ENCODE results near the gene SCN5A. TPM values are rescaled to one million over a fixed set of nuclear protein-coding genes. Genes with fewer than 3 reads are reported as not detected.

SCN5A gene
- 1.3 and 2.0 TPM in 2 replicates for total RNA-seq

GRCh38 chr3:38649500-38650247 is at the start of gene SCN5A:
SCN5A (minus strand) TSS chr3:38649687; CDS start chr3:38633307, 16,380 bp downstream.

Small RNA genes within 50 kb of the gene (small RNA-seq; reads per million reads assigned to genes)
- not detected for gene RF00019

Other genes starting within 250 kb of the SCN5A start
- 7.0 and 14.9 TPM in 2 replicates for gene ACVR2B, start 195.8 kb downstream of the SCN5A start, total RNA-seq
- gene EXOG, start 153.3 kb downstream of the SCN5A start, total RNA-seq = 7.1 and 11.7 TPM in 2 replicates
- gene SCN10A, start 166.5 kb upstream of the SCN5A start, total RNA-seq = not detected in 2 replicates

Measured in placental epithelial cell (primary cell).